Measurements from ENCODE around the gene COMTD1. TPM values are rescaled to one million over a fixed set of nuclear protein-coding genes. Genes with fewer than 3 reads are reported as not detected.
"Not testable (repeated sequence)": the region's sequence is repeated elsewhere in the genome, so short reads cannot be mapped to it uniquely, and the experiment has no call there.

Gene COMTD1
- total and polyA plus RNA-seq, 4 experiments from 2014 or later = 12.7 to 22.3 (median 18.9) TPM

GRCh38 chr10:75209086-75209920, 26.5 kb downstream of the COMTD1 start:
- no peaks in the 10 kb centered on the region for H3K9me3 ChIP-seq (ENCODE audit: control insufficient read depth in 1 of 2, low read length in 2 of 2)
- Mint-ChIP-seq H3K4me1 (peaks cover 18 to 32% (median 25%) of the 10 kb centered on the region in 4 donors), H3K27me3 (no peaks in the 10 kb centered on the region), H3K36me3 (peaks cover 15 to 22% of the 10 kb centered on the region in 2 donors), H3K9me3 (peaks cover 0 to 2% (median 0%) of the 10 kb centered on the region in 8 donors), H3K27ac (peak overlapping the region; percentile 96 to 100 (median 100)), H3K4me3 (peak overlapping the region; percentile 98 to 100 (median 100))
- peak overlapping the region; percentile 97 for H3K27ac ChIP-seq (ENCODE audit: low read depth, low read length)
- intact Hi-C loops (cut with micrococcal nuclease) = no loop called here
- H3K4me1 ChIP-seq (ENCODE audit: insufficient read depth, low read length) = peaks cover 30% of the 10 kb centered on the region
- ChIA-PET CTCF (ENCODE audit: partially characterized antibody) (interaction anchor here (1.1 to 10.5 kb wide), 5 partner anchors 21 to 98 kb away, joined by 3 to 134 read pairs (median 6); partner anchors contain the start of genes COMTD1 and SAMD8), POLR2A (ENCODE audit: partially characterized antibody) (interaction anchor here (0.6 to 14.2 kb wide), 16 partner anchors 9 to 1465 kb away, joined by 3 to 284 read pairs (median 8); partner anchors contain the start of genes ADK, AP3M1, COMTD1 and KAT6B)
- H3K27me3 ChIP-seq (ENCODE audit: insufficient read depth, low read length) = no peaks in the 10 kb centered on the region
- peaks cover 11% of the 10 kb centered on the region for H3K36me3 ChIP-seq (ENCODE audit: insufficient read depth, low read length)
- DNase-seq = no peak
- peak overlapping the region; percentile 96 to 100 for H3K4me3 ChIP-seq (ENCODE audit: low read length in 2 of 2)

- ChIA-PET CTCF (ENCODE audit: partially characterized antibody) (interaction anchor here (1.5 to 10.5 kb wide), 3 partner anchors 20 to 27 kb away, joined by 3 to 115 read pairs (median 20); partner anchors contain the start of gene COMTD1), POLR2A (ENCODE audit: partially characterized antibody) (interaction anchor here (14.2 kb wide), 1 partner anchor 21 kb away, joined by 284 read pairs; the partner anchor contains the start of gene COMTD1)
- peaks cover 0 to 2% (median 0%) of the 10 kb centered on the region in 8 donors for H3K9me3 Mint-ChIP-seq
- no peak for DNase-seq
- intact Hi-C loops (cut with micrococcal nuclease) = no loop called here
- Histone ChIP-seq H3K27ac (ENCODE audit: low read depth, low read length) (no peak overlapping the region), H3K9me3 (ENCODE audit: control insufficient read depth in 1 of 2, low read length in 2 of 2) (no peaks in the 10 kb centered on the region), H3K4me1 (ENCODE audit: insufficient read depth, low read length) (peaks cover 27% of the 10 kb centered on the region), H3K36me3 (ENCODE audit: insufficient read depth, low read length) (peaks cover 4% of the 10 kb centered on the region), H3K27me3 (ENCODE audit: insufficient read depth, low read length) (no peaks in the 10 kb centered on the region), H3K4me3 (ENCODE audit: low read length in 2 of 2) (no peak overlapping the region)
- peaks cover 10 to 16% of the 10 kb centered on the region in 2 donors for H3K36me3 Mint-ChIP-seq
- H3K4me3 Mint-ChIP-seq = peak overlapping the region in 3 of 8 donors; percentile 8 to 77 (median 36)
- no peaks in the 10 kb centered on the region for H3K27me3 Mint-ChIP-seq
- peak overlapping the region; percentile 54 to 96 (median 64) for H3K27ac Mint-ChIP-seq
- peaks cover 14 to 27% (median 21%) of the 10 kb centered on the region in 4 donors for H3K4me1 Mint-ChIP-seq
These were observed 27.6 kb downstream of the COMTD1 start for GRCh38 chr10:75208181-75208580.

- no peak overlapping the region for H3K27ac ChIP-seq (ENCODE audit: low read depth, low read length)
- Mint-ChIP-seq H3K9me3 (peaks cover 0 to 2% (median 0%) of the 10 kb centered on the region in 8 donors), H3K27me3 (no peaks in the 10 kb centered on the region), H3K4me1 (peaks cover 13 to 25% (median 19%) of the 10 kb centered on the region in 4 donors), H3K36me3 (peaks cover 8 to 15% of the 10 kb centered on the region in 2 donors), H3K4me3 (no peak overlapping the region), H3K27ac (peak overlapping the region in 3 of 7 donors; percentile 68 to 96 (median 74))
- CTCF ChIA-PET (ENCODE audit: partially characterized antibody) = interaction anchor here (1.5 to 10.5 kb wide), 3 partner anchors 20 to 27 kb away, joined by 3 to 115 read pairs (median 20); partner anchors contain the start of gene COMTD1
- no peaks in the 10 kb centered on the region for H3K27me3 ChIP-seq (ENCODE audit: insufficient read depth, low read length)
- H3K4me1 ChIP-seq (ENCODE audit: insufficient read depth, low read length) = peaks cover 23% of the 10 kb centered on the region
- no peak overlapping the region for H3K4me3 ChIP-seq (ENCODE audit: low read length in 2 of 2)
- intact Hi-C loops (cut with micrococcal nuclease) = no loop called here
- DNase-seq = no peak
- H3K36me3 ChIP-seq (ENCODE audit: insufficient read depth, low read length) = no peaks in the 10 kb centered on the region
- H3K9me3 ChIP-seq (ENCODE audit: control insufficient read depth in 1 of 2, low read length in 2 of 2) = no peaks in the 10 kb centered on the region
- POLR2A ChIA-PET (ENCODE audit: partially characterized antibody) = interaction anchor here (14.2 kb wide), 1 partner anchor 22 kb away, joined by 284 read pairs; the partner anchor contains the start of gene COMTD1
These were observed 28.0 kb downstream of the COMTD1 start for GRCh38 chr10:75207857-75208144.

GRCh38 chr10:75207079-75207856, 28.5 kb downstream of the COMTD1 start:
- Histone ChIP-seq H3K36me3 (ENCODE audit: insufficient read depth, low read length) (no peaks in the 10 kb centered on the region), H3K27ac (ENCODE audit: low read depth, low read length) (no peak overlapping the region), H3K27me3 (ENCODE audit: insufficient read depth, low read length) (no peaks in the 10 kb centered on the region), H3K4me3 (ENCODE audit: low read length in 2 of 2) (no peak overlapping the region), H3K4me1 (ENCODE audit: insufficient read depth, low read length) (peaks cover 18% of the 10 kb centered on the region), H3K9me3 (ENCODE audit: control insufficient read depth in 1 of 2, low read length in 2 of 2) (no peaks in the 10 kb centered on the region)
- CTCF ChIA-PET (ENCODE audit: partially characterized antibody) = interaction anchor here (1.5 to 10.5 kb wide), 3 partner anchors 19 to 28 kb away, joined by 3 to 115 read pairs (median 20); partner anchors contain the start of gene COMTD1
- H3K4me1 Mint-ChIP-seq = peaks cover 9 to 19% (median 14%) of the 10 kb centered on the region in 4 donors
- intact Hi-C loops (cut with micrococcal nuclease) = no loop called here
- peaks cover 0 to 2% (median 0%) of the 10 kb centered on the region in 8 donors for H3K9me3 Mint-ChIP-seq
- H3K4me3 Mint-ChIP-seq = peak overlapping the region in 2 of 8 donors; percentile 4 to 45
- no peak for DNase-seq
- POLR2A ChIA-PET (ENCODE audit: partially characterized antibody) = interaction anchor here (0.6 to 14.2 kb wide), 3 partner anchors 9 to 22 kb away, joined by 3 to 284 read pairs (median 3); partner anchors contain the start of gene COMTD1
- H3K36me3 Mint-ChIP-seq = peaks cover 4 to 11% of the 10 kb centered on the region in 2 donors
- no peaks in the 10 kb centered on the region for H3K27me3 Mint-ChIP-seq
- peak overlapping the region in 2 of 7 donors; percentile 24 to 26 for H3K27ac Mint-ChIP-seq

- H3K27ac ChIP-seq (ENCODE audit: low read depth, low read length); H3K4me3 Mint-ChIP-seq; H3K27ac Mint-ChIP-seq; H3K4me3 ChIP-seq (ENCODE audit: low read length in 2 of 2); H3K9me3 Mint-ChIP-seq; H3K9me3 ChIP-seq (ENCODE audit: control insufficient read depth in 1 of 2, low read length in 2 of 2); intact Hi-C loops (cut with micrococcal nuclease); DNase-seq; H3K27me3 Mint-ChIP-seq; H3K27me3 ChIP-seq (ENCODE audit: insufficient read depth, low read length); H3K36me3 ChIP-seq (ENCODE audit: insufficient read depth, low read length): not testable (repeated sequence)
- ChIA-PET CTCF (ENCODE audit: partially characterized antibody) (interaction anchor here (0.8 to 10.5 kb wide), 4 partner anchors 18 to 28 kb away, joined by 3 to 115 read pairs (median 12); partner anchors contain the start of gene COMTD1), POLR2A (ENCODE audit: partially characterized antibody) (interaction anchor here (0.6 to 14.2 kb wide), 3 partner anchors 9 to 23 kb away, joined by 3 to 284 read pairs (median 3); partner anchors contain the start of gene COMTD1)
- peaks cover 11% of the 10 kb centered on the region for H3K4me1 ChIP-seq (ENCODE audit: insufficient read depth, low read length)
- Mint-ChIP-seq H3K36me3 (peaks cover 4 to 10% of the 10 kb centered on the region in 2 donors), H3K4me1 (peaks cover 7 to 13% (median 9%) of the 10 kb centered on the region in 4 donors)
These were observed 29.1 kb downstream of the COMTD1 start for GRCh38 chr10:75206638-75207037.

GRCh38 chr10:75205908-75206307, 29.8 kb downstream of the COMTD1 start:
- intact Hi-C loops (cut with micrococcal nuclease) = no loop called here
- no peak overlapping the region for H3K4me3 ChIP-seq (ENCODE audit: low read length in 2 of 2)
- Mint-ChIP-seq H3K27ac (peak overlapping the region in 1 of 7 donors; percentile 46), H3K4me3 (no peak overlapping the region), H3K9me3 (peaks cover 0 to 2% (median 0%) of the 10 kb centered on the region in 8 donors), H3K4me1 (peaks cover 3 to 7% (median 4%) of the 10 kb centered on the region in 4 donors), H3K36me3 (peaks cover 0 to 3% of the 10 kb centered on the region in 2 donors), H3K27me3 (no peaks in the 10 kb centered on the region)
- no peak for DNase-seq
- H3K4me1 ChIP-seq (ENCODE audit: insufficient read depth, low read length) = peaks cover 7% of the 10 kb centered on the region
- no peaks in the 10 kb centered on the region for H3K27me3 ChIP-seq (ENCODE audit: insufficient read depth, low read length)
- H3K27ac ChIP-seq (ENCODE audit: low read depth, low read length) = no peak overlapping the region
- POLR2A ChIA-PET (ENCODE audit: partially characterized antibody) = interaction anchor here (14.2 kb wide), 1 partner anchor 24 kb away, joined by 284 read pairs; the partner anchor contains the start of gene COMTD1
- CTCF ChIA-PET (ENCODE audit: partially characterized antibody) = interaction anchor here (0.8 to 10.5 kb wide), 3 partner anchors 18 to 29 kb away, joined by 3 to 115 read pairs (median 20); partner anchors contain the start of gene COMTD1
- no peaks in the 10 kb centered on the region for H3K9me3 ChIP-seq (ENCODE audit: control insufficient read depth in 1 of 2, low read length in 2 of 2)
- no peaks in the 10 kb centered on the region for H3K36me3 ChIP-seq (ENCODE audit: insufficient read depth, low read length)

Data from CD4-positive, alpha-beta memory T cell (primary cell).